ENCODE measurements around the gene ERC1. TPM values are rescaled to one million over a fixed set of nuclear protein-coding genes. Genes with fewer than 3 reads are reported as not detected.

ERC1 gene
- total and polyA plus RNA-seq, 2 of the 4 experiments (the other 2 are of a cell fraction) = 11.6 to 25.6 TPM

DNA sequence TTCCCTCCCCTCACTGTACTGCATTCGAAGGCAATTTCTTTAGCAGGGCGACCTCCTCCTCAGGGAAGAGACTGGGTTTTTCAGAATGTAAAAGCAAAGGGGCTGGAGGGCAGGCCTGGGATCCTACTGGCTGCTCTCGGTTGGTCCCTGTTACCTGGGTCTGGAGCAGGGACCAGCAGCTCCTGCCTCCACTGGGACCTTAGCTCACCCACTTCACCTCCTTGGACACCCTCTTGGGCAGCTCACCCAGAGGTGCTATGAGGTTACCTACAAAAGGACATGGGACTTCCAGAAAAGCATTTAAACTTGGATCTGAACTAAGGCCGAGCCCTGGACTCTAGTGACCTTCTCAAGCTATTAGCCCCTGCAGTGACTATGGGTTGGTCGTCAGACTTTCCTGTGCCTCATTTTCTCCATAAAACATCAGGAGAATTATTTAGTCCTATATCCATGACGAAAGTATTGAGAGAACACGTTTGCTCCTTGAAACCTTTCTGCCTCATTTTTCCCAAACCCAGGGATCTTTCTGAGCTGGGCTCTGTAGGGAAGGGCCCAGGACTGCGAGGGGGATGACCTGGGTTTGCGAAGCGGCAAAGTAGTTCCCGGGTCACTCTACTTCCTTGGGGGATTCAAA lies 538.3 kb downstream of the ERC1 start (continued):
- TF ChIP-seq MAFK (IDR thresholded peaks at IDR 0.05; ENCODE audit: low read depth, low read length) = no peak

DNA sequence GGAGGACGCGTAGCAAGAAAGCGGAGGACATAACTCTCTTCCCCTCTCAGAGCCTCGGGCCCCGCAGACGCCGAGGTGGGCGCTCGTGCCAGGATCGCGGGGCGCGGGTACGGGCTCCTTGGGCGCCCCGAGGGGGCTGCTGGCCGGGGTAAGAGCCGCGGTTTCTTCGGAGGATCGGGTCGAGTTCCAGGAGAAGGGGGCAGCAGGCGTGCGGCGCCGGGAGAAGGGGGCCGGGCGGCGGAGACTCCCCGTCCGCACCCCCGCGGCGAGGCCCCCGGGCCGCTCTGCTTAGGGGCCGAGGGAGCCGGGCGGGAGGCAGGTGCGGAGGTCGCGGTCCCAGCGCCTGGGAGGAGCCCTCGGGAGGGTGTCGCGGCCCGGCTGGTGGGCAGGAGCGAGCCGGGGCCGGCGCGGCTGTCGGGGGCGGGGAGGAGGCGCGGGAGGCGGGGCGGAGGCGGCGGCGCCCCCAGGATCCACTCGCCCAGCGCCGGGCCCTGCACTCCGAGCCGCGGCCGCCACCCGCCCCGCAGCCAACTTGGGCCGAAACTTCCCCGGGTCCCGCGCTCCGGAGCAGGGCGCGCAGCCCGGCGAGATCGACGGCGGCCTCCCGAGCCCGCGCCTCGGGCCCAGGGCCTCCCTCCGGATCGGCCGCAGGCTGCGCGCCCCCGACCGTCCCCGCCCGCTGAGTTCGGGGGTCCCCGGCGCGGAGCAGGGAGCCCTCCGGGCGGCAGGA lies 539.0 kb downstream of the ERC1 start:
- H4K20me1 ChIP-seq (ENCODE audit: insufficient read depth, low read length) = peaks cover 36% of the 10 kb centered on the region
- H3K4me1 ChIP-seq (ENCODE audit: control insufficient read depth, insufficient read depth, low read length) = peaks cover 37% of the 10 kb centered on the region
- H3K23ac ChIP-seq (ENCODE audit: low read depth, low read length) = peak overlapping the region; percentile 65
- H3K18ac ChIP-seq (ENCODE audit: low read depth, low read length) = peak overlapping the region; percentile 27
- H3K4me3 ChIP-seq (ENCODE audit: insufficient read depth, low read depth, low read length) = peak overlapping the region; percentile 58
- H2AK9ac ChIP-seq (replicated peaks; ENCODE audit: low read depth, low read length, poor library complexity) = peak overlapping the region; percentile 50
- intact Hi-C loops (cut with micrococcal nuclease) (loop anchor here (5.0 kb wide), 1 partner anchor 47 kb away; no protein-coding TSS in a partner anchor), dilution Hi-C loops (cut with HindIII; ENCODE audit: low sequenced_read_pairs, unreplicated experiment) (no loop called here), in situ Hi-C loops (cut with MboI; ENCODE audit: low sequenced_read_pairs) (no loop called here)
- H4K91ac ChIP-seq (ENCODE audit: insufficient read depth, low read depth, low read length) = peak overlapping the region; percentile 30; the same call in 1 of the 2 replicates
- 0% methylated on average over 52 of the region's 101 CpGs; no CpG with 5 or more reads in 1 of the 2 experiments for WGBS, 2 experiments (ENCODE audit: extremely low coverage in 2 of 2, insufficient read length in 1 of 2)
- DNase-seq (no peak), ATAC-seq (ENCODE audit: low read depth) (peak; percentile 80)
- H2BK20ac ChIP-seq (ENCODE audit: low read depth, low read length) = 0 out of 2 replicates have a peak overlapping the region, but pooled peaks have one; percentile 65
- peak overlapping the region; percentile 90 for H2AFZ ChIP-seq (replicated peaks; ENCODE audit: low read length, poor library complexity)
- peak overlapping the region; percentile 87 for H3K4me2 ChIP-seq (ENCODE audit: low read depth, low read length)
- peak overlapping the region; percentile 34; the same call in 1 of the 2 replicates for H3K27ac ChIP-seq (ENCODE audit: insufficient read depth, low read length)
- TF ChIP-seq RFX5 (IDR thresholded peaks at IDR 0.05; ENCODE audit: low read depth, low read length) (no peak), BHLHE40 (IDR thresholded peaks at IDR 0.05; ENCODE audit: low read depth, low read length) (no peak), RCOR1 (IDR thresholded peaks at IDR 0.05; ENCODE audit: insufficient replicate concordance, low read length) (no peak), MAFK (IDR thresholded peaks at IDR 0.05; ENCODE audit: low read depth, low read length) (no peak)
- TF ChIP-seq, protein P1, sequence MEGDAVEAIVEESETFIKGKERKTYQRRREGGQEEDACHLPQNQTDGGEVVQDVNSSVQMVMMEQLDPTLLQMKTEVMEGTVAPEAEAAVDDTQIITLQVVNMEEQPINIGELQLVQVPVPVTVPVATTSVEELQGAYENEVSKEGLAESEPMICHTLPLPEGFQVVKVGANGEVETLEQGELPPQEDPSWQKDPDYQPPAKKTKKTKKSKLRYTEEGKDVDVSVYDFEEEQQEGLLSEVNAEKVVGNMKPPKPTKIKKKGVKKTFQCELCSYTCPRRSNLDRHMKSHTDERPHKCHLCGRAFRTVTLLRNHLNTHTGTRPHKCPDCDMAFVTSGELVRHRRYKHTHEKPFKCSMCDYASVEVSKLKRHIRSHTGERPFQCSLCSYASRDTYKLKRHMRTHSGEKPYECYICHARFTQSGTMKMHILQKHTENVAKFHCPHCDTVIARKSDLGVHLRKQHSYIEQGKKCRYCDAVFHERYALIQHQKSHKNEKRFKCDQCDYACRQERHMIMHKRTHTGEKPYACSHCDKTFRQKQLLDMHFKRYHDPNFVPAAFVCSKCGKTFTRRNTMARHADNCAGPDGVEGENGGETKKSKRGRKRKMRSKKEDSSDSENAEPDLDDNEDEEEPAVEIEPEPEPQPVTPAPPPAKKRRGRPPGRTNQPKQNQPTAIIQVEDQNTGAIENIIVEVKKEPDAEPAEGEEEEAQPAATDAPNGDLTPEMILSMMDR (conservative IDR thresholded peaks at IDR 0.05; ENCODE audit: low read depth, low read length) = no peak
- TF ChIP-seq, protein P2, sequence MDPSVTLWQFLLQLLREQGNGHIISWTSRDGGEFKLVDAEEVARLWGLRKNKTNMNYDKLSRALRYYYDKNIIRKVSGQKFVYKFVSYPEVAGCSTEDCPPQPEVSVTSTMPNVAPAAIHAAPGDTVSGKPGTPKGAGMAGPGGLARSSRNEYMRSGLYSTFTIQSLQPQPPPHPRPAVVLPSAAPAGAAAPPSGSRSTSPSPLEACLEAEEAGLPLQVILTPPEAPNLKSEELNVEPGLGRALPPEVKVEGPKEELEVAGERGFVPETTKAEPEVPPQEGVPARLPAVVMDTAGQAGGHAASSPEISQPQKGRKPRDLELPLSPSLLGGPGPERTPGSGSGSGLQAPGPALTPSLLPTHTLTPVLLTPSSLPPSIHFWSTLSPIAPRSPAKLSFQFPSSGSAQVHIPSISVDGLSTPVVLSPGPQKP (IDR thresholded peaks at IDR 0.05; ENCODE audit: borderline replicate concordance, low read depth, low read length) = no peak
- no TSS peak for BruUV-seq (replicated peaks)
- H3K9me3 ChIP-seq (ENCODE audit: control insufficient read depth, insufficient read depth, low read length) = no peaks in the 10 kb centered on the region
- 0 out of 2 replicates have a peak overlapping the region, but pooled peaks have one; percentile 29 for H2AK5ac ChIP-seq (ENCODE audit: low read depth, low read length)
- H3K9ac ChIP-seq (ENCODE audit: low read depth, low read length) = peak overlapping the region; percentile 50
- peaks cover 26% of the 10 kb centered on the region for H3K9me1 ChIP-seq (ENCODE audit: insufficient read depth, low read length)
- H4K5ac ChIP-seq (ENCODE audit: low read depth, low read length) = peak overlapping the region; percentile 77
- no peaks in the 10 kb centered on the region for H3K36me3 ChIP-seq (ENCODE audit: control insufficient read depth, insufficient read depth, low read length)
- peak overlapping the region; percentile 23; the same call in 1 of the 3 replicates for H2BK15ac ChIP-seq (ENCODE audit: low read depth, low read length)
- H3K14ac ChIP-seq (replicated peaks; ENCODE audit: low read depth, low read length) = peak overlapping the region; percentile 81; the same call in 1 of the 2 replicates
- H3K79me1 ChIP-seq (ENCODE audit: low read depth in 1 of 2, low read length in 2 of 2) = peaks cover 7 to 67% of the 10 kb centered on the region in 2 experiments; a peak in 3 of 4 replicates
- H3K56ac ChIP-seq (ENCODE audit: extremely low read depth, insufficient read depth, low read length) = peak overlapping the region; percentile 29; the same call in 1 of the 2 replicates
- H3K4ac ChIP-seq (ENCODE audit: low read depth, low read length) = peak overlapping the region; percentile 63; the same call in 1 of the 2 replicates
- H2BK120ac ChIP-seq (ENCODE audit: low read depth, low read length) = peak overlapping the region; percentile 68
- peak overlapping the region; percentile 69 for H2BK5ac ChIP-seq (ENCODE audit: low read depth, low read length, poor library complexity, severe bottlenecking)
- peak overlapping the region in 1 of 2 experiments; percentile 44; a peak in 1 of 4 replicates for H4K8ac ChIP-seq (ENCODE audit: low read depth in 2 of 2, low read length in 2 of 2)
- ChIA-PET POLR2A (ENCODE audit: unreplicated experiment) (no interaction called here), CTCF (no interaction called here)
- H3K27me3 ChIP-seq (ENCODE audit: control insufficient read depth, insufficient read depth, low read length) = no peaks in the 10 kb centered on the region
